GM19397 (cell line): Measurements from ENCODE around the gene NCBP3.
"Not testable (repeated sequence)": the region's sequence is repeated elsewhere in the genome, so short reads cannot be mapped to it uniquely, and the experiment has no call there.

Experiments
- ATAC-seq: cut with Tn5 transposase; IDR thresholded peaks from one replicate; pipeline ENCODE4 v1.9.1; 2021; ENCODE audit warnings: mild to moderate bottlenecking, moderate library complexity; ENCODE audit not compliant: unreplicated experiment

The NCBP3 gene

DNA sequence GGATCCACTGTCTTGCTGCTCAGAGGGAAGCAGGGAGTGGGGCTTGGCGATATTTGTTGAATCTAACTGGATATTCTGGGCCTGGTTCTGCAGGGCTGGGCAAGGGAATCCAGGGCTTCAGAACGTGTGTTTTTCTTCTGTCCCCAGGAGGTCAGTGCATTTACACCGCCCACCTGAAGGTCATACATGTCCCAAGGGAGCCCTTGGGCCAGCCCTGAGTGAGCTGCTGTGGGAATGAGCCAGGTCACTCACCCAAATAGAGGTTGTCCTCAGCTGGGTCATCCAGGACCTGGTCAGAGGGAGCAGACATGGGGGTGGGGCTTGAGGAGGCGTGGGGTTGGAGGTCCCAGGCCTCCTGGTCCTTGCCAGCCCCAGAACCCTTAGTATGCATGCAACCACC is 36.2 kb upstream of the NCBP3 start:
- ATAC-seq = no peak

DNA sequence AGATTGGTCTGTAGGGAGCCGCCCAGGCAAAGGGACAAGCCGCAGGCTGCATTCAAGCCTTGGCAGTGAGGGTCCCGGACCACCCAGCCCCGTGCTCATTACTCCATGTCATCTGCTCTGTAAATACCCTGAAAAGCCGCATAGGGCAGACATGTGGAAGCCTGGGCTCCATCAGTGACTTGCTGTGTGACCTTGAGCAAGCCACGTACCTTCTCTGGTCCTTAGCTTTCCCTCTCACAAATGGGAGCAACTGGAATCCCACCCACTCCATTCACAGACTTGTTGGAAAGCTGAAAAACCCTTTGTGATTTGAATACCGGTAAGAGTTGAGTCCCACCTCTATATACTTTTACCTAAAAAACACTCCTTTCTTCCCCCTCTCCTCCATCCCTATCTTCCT is 34.9 kb upstream of the NCBP3 start:
- no peak for ATAC-seq

DNA sequence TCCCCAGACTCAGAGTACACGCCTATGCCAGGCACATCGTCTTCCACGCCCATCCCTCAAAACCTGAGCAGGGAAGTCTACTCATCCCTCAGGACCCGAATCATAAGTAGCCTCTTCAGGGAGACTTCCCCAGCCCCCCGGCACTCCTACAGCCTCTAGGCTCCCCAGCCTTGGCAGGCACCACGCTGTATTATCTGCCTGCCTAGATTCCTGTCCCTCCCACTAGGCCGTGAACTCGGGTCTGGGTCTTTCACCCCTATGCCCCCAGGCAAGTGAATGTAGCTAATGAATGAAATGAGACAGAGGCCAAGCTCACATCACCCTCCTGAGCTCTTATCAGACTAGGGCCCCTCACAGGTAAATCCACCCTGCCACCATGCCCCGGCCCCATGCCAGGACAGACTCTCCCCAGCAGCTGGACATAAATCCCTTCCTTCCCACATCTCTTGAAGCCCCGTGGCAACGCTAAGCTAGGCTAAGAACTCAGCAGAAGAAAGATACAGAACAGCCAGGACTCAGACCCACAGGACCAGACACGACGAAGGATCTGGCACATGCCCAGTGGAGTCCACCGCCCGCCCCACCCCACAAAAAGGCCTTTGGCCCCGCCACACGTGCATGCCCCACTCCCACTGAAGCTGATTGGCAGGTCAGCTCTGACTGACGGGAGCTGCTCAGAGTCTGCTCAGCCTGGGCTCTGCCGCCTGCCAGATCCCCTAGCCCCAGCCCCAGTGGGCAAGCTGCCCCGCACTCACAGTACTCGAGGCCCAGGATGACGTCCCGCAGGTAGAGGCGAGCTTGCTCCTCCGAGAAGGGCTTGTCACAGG is 33.8 kb upstream of the NCBP3 start:
- no peak for ATAC-seq

DNA sequence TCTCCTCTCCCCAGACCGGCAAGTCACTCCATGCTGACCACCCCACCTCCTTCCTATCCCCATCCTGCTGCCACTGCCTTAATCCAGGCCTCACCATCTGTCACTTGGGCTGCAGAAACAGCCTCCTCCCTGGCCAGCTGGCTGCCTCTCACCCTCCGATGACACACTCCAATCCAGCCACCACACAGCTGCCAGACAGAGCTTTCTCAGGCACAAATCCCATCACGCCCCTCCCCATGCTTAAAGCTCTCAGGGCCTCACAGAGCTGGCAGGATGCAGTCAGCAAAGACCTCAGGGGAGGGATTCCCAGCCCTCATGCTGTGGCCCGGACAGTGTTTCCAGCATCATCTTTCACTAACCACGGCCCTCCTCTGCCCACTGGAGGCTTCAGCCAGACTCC is 33.1 kb upstream of the NCBP3 start:
- ATAC-seq = no peak

DNA sequence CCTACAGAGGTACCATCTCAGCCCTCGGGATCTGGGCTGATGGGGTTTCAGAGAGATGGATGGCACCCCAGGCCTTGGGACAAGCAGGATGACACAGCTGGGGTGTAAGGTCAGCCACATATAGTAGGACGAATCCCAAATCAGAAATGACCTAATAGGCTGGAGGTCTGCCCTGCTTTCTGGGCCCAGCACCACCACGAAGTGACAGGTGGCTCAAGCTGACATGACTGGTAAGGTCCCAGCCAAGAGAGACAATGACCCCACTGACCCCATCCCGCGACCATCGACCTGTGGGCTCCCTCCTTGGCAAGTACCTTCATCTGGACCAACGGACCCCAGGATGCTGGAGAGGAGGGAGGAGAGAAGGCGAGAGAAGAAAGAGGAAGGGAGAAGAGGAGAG is 31.2 kb upstream of the NCBP3 start:
- ATAC-seq = no peak

DNA sequence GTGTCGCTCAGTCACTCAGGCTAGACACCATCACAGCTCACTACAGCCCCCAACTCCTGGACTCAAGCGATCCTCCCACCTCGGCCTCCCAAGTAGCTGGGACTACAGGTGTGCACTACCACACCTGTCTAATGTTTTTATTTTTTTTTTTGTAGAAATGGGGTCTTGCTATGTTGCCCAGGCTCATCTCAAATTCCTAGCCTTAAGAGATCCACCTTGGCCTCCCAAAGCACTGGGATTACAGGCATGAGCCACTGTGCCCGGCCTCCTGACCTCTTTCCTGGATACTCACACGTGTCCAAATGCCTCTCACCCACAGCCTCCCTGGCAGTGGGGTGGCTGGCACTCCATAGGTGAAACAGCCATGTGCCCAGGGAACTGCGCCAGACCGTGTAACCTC is 29.3 kb upstream of the NCBP3 start:
- no peak for ATAC-seq

DNA sequence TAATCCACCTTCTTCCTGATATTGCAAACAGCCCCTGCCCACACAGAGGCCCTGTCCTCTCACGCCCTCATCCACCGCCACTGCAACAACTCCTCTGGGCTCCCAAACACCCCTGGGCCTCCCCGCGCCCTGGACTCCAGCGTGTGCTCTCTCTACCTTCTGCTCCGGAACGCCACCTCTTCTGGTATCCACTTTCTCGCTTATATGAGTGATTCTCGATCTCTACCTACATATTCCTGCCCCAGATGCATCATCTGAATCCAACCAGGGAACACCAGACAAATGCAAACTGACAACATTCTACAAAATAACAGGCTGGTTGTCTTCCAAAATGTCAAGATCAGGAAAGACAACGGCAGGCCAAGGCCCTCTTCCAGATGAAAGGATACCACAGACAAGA is 27.8 kb upstream of the NCBP3 start:
- no peak for ATAC-seq

DNA sequence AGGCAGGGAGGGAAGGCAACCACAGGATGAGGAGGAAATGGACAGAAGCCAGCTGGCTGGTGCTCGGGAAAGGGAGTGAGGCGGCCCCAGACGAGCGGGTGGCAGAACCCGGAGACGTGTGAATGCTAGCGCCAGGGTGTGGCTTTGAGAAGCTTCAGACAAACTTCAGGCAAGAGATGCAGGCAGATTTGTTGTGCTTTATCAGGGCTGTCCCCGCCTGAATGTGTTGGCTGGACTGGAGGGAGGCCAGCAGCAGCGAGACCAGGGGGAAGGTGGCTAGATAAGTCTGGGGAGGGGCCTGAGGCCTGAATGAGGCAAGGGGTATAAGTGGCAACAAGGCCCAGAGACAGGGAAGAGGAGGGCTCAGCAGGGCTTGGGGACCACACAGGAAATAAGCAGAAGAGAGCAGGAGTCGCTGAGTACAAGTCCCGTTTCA is 24.8 kb upstream of the NCBP3 start:
- ATAC-seq = no peak

DNA sequence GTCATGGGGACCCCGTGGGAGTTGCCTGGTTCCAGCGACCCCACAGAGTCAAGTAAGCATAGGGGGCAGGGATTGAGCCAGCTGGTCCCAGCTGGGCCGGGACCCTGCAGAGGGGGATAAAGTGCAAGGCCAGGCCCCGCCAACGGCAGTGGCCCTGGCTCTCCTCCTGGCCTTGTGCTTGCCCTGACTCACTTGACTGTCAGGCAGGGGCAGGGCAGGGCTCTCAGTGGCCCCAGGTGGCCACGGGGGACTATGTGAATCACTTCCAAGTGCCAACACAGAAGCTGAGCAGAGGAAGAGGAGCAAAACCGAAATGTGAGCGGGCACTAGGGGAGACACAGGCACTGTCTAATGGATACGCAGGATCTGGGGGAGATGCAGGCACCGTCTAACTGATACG is 21.6 kb upstream of the NCBP3 start:
- ATAC-seq = no peak

DNA sequence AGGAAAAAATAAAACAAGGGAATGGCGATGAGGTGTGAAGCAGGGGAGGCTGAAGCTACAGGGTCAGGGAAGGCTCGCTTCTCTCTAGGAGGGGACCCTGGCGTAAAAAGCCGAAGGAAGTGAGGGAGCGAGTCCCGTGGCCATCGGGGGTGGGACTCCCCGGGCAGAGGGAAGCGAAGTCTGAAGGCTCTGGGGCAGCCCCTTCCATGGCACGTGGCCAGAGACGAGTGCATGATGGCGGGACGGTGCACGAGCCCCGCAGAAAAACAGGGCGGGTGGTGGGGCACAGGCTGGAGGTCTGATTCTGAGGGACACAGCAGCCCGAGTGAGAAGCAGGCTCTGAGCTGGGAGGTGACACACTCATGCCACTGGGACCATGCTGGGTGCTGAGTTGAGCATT is 21.1 kb upstream of the NCBP3 start:
- ATAC-seq = no peak

DNA sequence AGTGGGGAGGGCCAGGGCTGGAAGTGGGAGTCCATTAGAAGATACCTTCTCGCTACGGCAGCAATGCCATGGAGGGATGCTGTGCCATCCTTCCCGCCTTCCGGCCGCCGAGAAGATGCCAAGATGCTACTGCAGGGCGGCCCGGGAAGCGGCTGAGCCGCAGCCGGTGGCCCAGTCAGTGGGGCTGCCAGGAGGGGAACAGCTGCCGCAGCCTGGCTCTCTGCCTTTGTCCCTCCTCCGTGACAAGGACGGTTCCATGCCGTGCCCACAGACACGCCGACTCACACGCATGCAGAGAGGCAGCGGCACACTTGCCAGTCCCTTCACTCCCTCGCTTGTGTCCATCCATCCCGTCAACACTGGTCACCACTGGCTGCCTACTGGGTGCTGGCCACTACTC is 20.2 kb upstream of the NCBP3 start:
- ATAC-seq = no peak

DNA sequence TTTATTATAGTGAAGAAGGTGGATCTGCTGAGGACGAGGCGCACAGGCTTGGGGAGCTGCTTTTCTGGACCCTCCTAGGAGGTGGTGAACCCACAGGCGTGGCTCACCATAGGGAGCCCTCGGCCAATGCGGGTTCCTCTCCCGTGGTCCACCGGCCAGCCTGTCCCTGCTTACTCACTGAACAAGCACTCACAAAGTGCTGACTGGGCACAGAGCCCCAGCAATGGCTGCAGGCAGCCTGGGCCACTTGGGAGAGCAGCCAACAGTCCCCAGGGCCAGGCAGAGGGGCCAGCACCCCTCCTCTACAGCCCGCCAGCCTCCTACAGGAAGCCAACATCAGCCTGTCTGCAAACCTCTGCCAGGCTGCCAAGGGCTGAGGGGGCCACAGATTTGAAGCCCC is 19.1 kb upstream of the NCBP3 start:
- ATAC-seq = no peak

DNA sequence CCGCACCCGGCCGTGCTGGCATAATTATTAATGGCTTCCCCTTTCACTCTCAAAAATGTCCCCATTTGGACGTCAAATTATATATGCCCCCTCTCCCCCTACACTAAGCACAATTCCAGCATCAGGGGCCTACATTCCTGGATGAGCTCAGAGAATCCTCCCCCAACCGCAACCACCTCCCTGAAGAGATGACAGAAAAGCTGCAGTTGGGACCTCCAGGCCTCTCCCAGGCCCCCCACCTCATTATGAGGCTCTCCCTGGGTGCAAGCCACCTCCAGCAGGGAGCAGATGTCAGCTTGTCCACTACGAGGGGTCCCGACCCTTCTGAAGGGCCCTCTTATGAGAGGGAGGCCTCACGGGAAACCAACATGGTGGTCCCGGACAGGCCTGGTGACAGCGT is 18.5 kb upstream of the NCBP3 start:
- no peak for ATAC-seq

DNA sequence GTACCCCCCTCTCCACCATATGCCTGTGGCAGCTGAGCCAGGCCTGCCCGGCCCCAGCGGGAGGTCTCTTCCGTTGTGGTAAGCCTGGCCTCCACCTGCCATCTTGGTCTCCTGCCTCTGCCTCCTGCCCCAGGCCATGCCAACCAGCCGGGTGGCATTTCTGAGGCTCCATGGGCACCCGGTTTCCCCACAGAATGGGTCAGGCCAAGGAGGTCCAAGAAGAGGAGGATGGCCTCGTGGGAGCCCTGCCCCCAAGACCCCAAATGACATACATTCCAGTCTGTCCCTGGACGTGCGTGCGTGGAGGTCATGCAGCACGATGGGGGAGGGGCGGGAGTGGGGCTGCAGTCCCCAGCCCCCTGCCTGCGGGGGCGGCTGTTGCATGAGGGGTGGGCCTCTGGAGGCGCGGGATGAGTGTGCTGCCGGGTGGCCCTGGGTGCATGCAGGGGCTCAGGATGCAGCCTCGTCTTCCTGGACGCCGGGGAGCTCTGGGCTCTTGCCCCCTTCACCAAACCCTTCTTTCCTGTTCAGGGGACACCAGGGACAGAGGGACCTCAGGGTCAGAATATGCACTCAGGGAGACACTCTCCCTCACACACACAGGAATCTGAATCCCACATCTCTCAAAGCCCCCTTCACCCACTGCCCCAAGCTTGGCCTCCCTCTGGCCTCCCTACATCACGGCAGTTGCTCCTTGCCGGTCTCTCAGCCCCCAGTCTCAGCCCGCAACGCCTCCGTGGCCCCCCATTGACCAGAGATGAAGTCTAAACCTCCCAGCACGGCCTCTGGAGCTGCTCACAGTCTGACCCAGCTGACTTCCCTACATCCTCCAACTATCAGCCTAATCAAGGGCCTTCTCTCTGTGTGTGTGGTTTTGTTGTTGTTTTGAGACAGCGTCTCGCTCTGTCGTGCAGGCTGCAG is 16.0 kb upstream of the NCBP3 start:
- no peak for ATAC-seq

DNA sequence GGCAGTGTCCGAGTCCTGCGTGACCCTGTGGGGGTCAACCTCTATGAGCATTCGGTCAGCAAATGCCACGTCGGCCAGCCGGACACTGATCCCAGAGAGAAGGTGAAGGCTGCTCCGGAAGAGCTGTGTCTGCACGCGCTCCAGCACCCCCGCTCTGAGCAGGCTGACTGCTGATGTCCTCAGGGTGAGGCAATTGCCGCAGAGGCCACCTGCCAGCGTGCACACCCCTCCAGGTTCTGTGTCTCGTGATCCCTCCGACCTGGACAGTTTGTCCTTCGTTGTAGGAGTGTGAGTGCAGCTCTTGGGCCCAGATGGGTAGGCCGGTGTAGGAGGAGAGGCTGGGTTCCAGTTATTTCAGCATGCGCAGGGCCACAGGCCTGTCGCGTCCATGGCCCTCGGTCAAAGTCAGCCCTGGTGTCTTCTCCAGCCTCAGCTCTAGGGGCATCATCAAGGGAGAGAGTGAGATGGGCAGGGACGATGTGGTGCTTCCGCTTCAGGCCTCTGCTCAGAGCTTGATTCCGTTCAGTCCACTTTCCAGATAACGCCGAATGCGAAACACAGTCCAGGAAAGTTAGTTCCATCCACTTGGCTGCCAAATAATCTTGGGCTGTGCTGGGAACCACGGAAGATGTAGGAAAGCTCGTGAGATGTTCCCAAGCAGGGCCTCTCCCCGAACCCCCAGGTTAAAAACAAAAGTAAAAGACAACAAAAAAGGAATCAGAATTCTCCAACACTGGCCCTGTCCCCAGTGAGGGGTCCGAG is 15.1 kb upstream of the NCBP3 start:
- no peak for ATAC-seq

DNA sequence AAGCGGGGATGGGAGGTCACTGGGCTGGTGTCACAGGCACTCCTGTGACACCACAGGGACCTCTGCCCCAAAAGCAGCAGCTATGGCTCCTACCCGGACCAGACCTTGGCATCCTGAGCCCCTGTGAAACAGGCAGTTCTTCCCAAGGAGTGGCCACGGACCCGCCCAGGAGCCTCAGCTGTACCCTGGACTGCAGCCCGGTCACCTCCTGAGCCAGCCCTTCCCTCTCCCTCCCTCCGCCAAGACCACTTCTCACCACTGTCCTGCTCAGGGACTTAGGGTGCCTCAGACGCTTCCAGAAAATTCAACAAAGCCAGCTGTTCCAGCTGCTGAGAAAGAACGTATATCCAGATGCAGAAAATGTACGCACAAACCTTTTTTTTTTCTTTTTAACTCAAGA is 13.9 kb upstream of the NCBP3 start:
- ATAC-seq = no peak

DNA sequence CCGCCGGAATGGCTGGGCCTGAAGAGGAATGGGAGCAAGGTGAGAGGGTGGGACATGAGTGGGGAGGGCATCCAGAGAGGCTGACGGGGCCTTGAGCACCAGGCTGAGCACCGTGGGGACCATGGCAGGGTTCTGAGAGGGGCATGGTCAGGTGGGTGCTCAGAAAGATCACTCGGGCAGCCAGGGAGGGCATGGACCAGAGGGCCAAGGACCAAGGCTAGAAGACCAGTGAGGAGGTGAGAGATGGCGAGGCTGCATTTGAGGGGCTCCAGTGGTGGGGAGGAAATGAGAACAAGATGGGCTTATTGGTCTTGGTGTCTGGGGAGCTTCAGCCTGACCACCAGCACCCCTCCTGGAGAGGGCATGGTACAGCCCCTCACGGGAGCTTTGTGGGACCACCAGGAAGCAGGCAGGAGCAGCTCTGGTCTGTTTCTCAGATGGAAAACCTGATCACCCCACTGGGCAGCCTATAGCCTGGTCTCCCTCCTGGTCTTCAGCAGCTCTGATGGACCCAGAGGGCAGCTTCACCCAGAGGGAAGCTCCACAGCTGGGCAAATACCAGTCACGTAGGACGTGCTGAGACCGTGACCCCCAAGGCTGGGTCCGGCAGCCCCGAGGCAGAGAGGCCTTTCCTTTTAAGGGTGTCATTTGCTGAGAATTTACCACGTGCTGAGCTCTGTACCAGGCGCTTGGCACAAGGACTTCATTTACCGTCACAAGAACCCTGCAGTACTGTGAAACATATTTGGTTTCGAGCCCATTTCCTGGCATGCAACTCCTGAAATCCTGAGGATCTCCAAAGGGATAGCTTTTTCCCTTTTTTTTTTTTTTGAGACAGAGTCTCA is 11.4 kb upstream of the NCBP3 start:
- no peak for ATAC-seq

DNA sequence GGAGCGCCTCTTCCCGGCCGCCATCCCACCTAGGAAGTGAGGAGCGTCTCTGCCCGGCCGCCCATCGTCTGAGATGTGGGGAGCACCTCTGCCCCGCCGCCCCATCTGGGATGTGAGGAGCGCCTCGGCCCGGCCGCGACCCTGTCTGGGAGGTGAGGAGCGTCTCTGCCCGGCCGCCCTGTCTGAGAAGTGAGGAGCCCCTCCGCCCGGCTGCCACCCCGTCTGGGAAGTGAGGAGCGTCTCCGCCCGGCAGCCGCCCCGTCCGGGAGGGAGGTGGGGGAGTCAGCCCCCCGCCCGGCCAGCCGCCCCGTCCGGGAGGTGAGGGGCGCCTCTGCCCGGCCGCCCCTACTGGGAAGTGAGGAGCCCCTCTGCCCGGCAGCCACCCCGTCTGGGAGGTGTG is 8.2 kb upstream of the NCBP3 start:
- ATAC-seq = not testable (repeated sequence)

DNA sequence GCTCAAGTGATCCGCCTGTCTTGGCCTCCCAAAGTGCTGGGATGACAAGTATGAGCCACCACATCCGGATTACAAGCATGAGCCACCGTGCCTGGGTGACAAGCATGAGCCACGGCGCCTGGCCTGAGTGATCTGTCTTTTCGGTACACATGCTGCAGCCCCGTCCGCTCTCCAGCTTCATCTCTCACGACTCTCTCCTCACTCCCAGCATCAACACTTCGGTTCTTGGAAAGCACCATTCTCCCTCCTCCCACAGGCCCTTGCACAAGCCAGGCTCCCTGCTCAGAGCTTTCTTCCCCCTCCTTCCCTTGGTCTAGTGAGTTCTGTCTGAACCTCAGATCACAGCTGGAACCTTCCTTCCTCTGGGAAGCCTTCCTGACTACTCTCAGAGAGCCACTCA is 6.5 kb upstream of the NCBP3 start:
- ATAC-seq = no peak

DNA sequence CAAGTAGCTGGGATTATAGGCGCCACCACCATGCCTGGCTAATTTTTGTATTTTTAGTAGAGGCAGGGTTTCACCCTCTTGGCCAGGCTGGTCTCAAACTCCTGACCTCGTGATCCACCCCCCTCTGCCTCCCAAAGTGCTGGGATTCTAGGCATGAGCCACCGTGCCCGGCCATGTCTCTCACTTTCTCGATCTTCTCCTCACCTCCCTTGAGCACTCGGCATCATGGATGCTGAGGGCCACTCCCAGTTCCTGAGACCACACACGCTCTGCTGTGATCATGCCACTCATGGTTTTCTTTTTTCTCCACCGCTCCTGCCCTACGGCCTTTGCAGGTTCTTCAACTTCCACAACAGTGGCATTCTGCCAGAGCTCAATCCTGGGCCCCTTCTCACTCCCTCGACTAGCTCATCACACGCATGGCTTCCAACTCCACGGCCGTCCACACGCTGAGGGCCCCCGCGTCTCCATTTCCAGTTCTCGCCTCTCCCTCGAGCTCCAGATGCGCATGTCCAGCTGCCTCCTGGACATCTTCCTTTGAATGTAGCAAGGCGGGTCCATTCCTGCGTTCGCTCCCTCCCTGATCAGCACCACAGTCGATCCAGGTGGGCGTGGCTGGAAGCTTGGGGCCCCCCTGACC is 5.5 kb upstream of the NCBP3 start:
- no peak for ATAC-seq
